SK-N-SH (cell line): ENCODE results near the gene PURA. TPM values are rescaled to one million over a fixed set of nuclear protein-coding genes. Genes with fewer than 3 reads are reported as not detected.

ENCODE experiments used
- CTCF ChIA-PET: fragments of 300-600, 350-600 bp; formaldehyde crosslinking; extraction: SDS; loops from one replicate; lab custom pipeline; 2021; lab: Yijun Ruan, JAX
- POLR2A ChIA-PET: fragments of 350-600 bp; sonication (Branson Sonifier 250); formaldehyde crosslinking; extraction: SDS; loops from one replicate; lab custom pipeline; 2020; ENCODE audit warnings: antibody characterized with exemption, inconsistent platforms; lab: Yijun Ruan, JAX
- DNase-seq: peaks from one replicate; pipeline ENCODE4 v3.0.0; 2012
- H2AFZ ChIP-seq: fragments of 200-600 bp; sonication (generic); 2 replicates; pipeline ENCODE4 v1.8.1; 2016; ENCODE audit warnings: antibody characterized with exemption, mild to moderate bottlenecking, low read depth
- H3F3A ChIP-seq: fragments of 200-600 bp; sonication (generic); replicated peaks from 2 replicates; pipeline ENCODE3; 2016; ENCODE audit warnings: antibody characterized with exemption, mild to moderate bottlenecking; ENCODE audit not compliant: insufficient read depth
- H3K27ac ChIP-seq, 2 experiments: fragments of 200-500 bp in 1 of 2; fragments of 200-600 bp in 1 of 2; sonication (Bioruptor generic) in 1 of 2; sonication (generic), shearing (Covaris generic) in 1 of 2; 2 replicates each; pipeline versions ENCODE4 v1.5.1 to v1.6.1; 2014 to 2016; ENCODE audit warnings: low read depth in 2 of 2, inconsistent platforms in 1 of 2, low read length in 1 of 2, mild to moderate bottlenecking in 1 of 2, mixed read lengths in 1 of 2
- H3K27me3 ChIP-seq: fragments of 200-600 bp; sonication (generic), shearing (Covaris generic); 2 replicates; pipeline ENCODE4 v1.6.1; 2016; ENCODE audit warnings: mixed run types; ENCODE audit not compliant: insufficient read depth
- H3K36me3 ChIP-seq, 2 experiments: fragments of 200-500 bp in 1 of 2; fragments of 200-600 bp in 1 of 2; sonication (Bioruptor generic) in 1 of 2; sonication (generic) in 1 of 2; replicated peaks in 1 of 2; 2 replicates each; pipeline versions ENCODE3 to v1.5.1; 2014 to 2016; ENCODE audit warnings: low read length in 1 of 2, mild to moderate bottlenecking in 1 of 2; ENCODE audit not compliant: insufficient read depth in 2 of 2, control insufficient read depth in 1 of 2
- H3K4me1 ChIP-seq, 2 experiments: fragments of 200-500 bp in 1 of 2; fragments of 200-600 bp in 1 of 2; sonication (Bioruptor generic) in 1 of 2; sonication (generic), shearing (Covaris generic) in 1 of 2; 2 replicates each; pipeline versions ENCODE4 v1.5.1 to v1.6.1; 2014 to 2016; ENCODE audit warnings: low read depth in 1 of 2, low read length in 1 of 2, mixed run types in 1 of 2; ENCODE audit not compliant: insufficient read depth in 2 of 2, control insufficient read depth in 1 of 2
- H3K4me2 ChIP-seq: fragments of 200-600 bp; sonication (generic), shearing (Covaris generic); 2 replicates; pipeline ENCODE4 v1.6.1; 2017; ENCODE audit warnings: mixed run types
- H3K4me3 ChIP-seq, 2 experiments: fragments of 200-500 bp in 1 of 2; fragments of 200-600 bp in 1 of 2; sonication (Bioruptor generic) in 1 of 2; sonication (generic), shearing (Covaris generic) in 1 of 2; 2 replicates each; pipeline versions ENCODE4 v1.5.1 to v1.8.1; 2014 to 2016; ENCODE audit warnings: low read depth in 2 of 2, inconsistent platforms in 1 of 2, low read length in 1 of 2, mild to moderate bottlenecking in 1 of 2, mixed read lengths in 1 of 2, moderate library complexity in 1 of 2
- H3K79me2 ChIP-seq: fragments of 200-600 bp; sonication (generic); 2 replicates; pipeline ENCODE4 v1.8.1; 2017; ENCODE audit warnings: mild to moderate bottlenecking; ENCODE audit not compliant: insufficient read depth
- H3K9ac ChIP-seq: fragments of 200-600 bp; sonication (generic); 2 replicates; pipeline ENCODE4 v1.6.1; 2017; ENCODE audit warnings: mixed run types
- H3K9me2 ChIP-seq: fragments of 200-600 bp; sonication (generic); 2 replicates; pipeline ENCODE4 v1.6.1; 2017; ENCODE audit warnings: mixed run types
- H3K9me3 ChIP-seq: fragments of 200-600 bp; sonication (generic); 2 replicates; pipeline ENCODE4 v1.6.1; 2017; ENCODE audit warnings: mixed run types, mild to moderate bottlenecking, moderate library complexity
- H4K20me1 ChIP-seq: fragments of 200-600 bp; sonication (generic); 2 replicates; pipeline ENCODE4 v1.6.1; 2017; ENCODE audit warnings: mild to moderate bottlenecking, mixed run types; ENCODE audit not compliant: insufficient read depth
- CHD2 ChIP-seq: fragments of 150-350 bp; IDR thresholded peaks from 2 replicates; pipeline ENCODE4 v1.6.1; 2018; ENCODE audit warnings: low read length; ENCODE audit not compliant: partially characterized antibody
- FOSL2 ChIP-seq: IDR thresholded peaks from 2 replicates; pipeline ENCODE4 v1.4.0; 2012; ENCODE audit warnings: low read depth, mild to moderate bottlenecking, moderate library complexity, borderline replicate concordance
- GABPA ChIP-seq: IDR thresholded peaks from 2 replicates; pipeline ENCODE4 v1.4.0; 2012; ENCODE audit warnings: low read depth, mild to moderate bottlenecking
- MEF2A ChIP-seq: IDR thresholded peaks from 2 replicates; pipeline ENCODE4 v1.4.0; 2012; ENCODE audit warnings: low read depth, borderline replicate concordance
- MXI1 ChIP-seq: IDR thresholded peaks from 2 replicates; pipeline ENCODE4 v1.6.1; 2012; ENCODE audit warnings: mild to moderate bottlenecking, low read depth, low read length, improper control_type of control experiment
- POLR2AphosphoS5 ChIP-seq: IDR thresholded peaks from 2 replicates; pipeline ENCODE4 v1.6.1; 2012; ENCODE audit warnings: low read depth, low read length
- RCOR1 ChIP-seq: fragments of 150-350 bp; IDR thresholded peaks from 2 replicates; pipeline ENCODE4 v1.6.1; 2017; ENCODE audit warnings: antibody characterized with exemption, low read length
- TAF1 ChIP-seq: IDR thresholded peaks from 2 replicates; pipeline ENCODE4 v1.6.1; 2012; ENCODE audit warnings: low read depth, mild to moderate bottlenecking, low read length, moderate library complexity, borderline replicate concordance
- TEAD4 ChIP-seq: IDR thresholded peaks from 2 replicates; pipeline ENCODE4 v1.4.0; 2012; ENCODE audit warnings: mild to moderate bottlenecking, borderline replicate concordance; ENCODE audit not compliant: insufficient read depth
- WGBS: methylation state at CpG from one replicate; pipeline ENCODE4 v1.1.6; 2017; ENCODE audit warnings: low lambda C conversion rate; 5-methylcytosine and 5-hydroxymethylcytosine counted together
- polyA plus RNA-seq, 3 experiments: library from polyadenylated mRNA; depleted of rRNA; stranded (reverse); fragments of >200 nt; gene quantifications; 2 replicates each; pipeline ENCODE4 v1.2.3, GENCODE V29; 2012
- TF ChIP-seq, protein P1 (sequence below): IDR thresholded peaks from 2 replicates; pipeline ENCODE4; 2012
- TF ChIP-seq, protein P2 (sequence below): IDR thresholded peaks from 2 replicates; pipeline ENCODE4 v1.6.1; 2012; ENCODE audit warnings: mild to moderate bottlenecking, low read depth, low read length, moderate library complexity
- TF ChIP-seq, protein P3 (sequence below): fragments of 200-600 bp; sonication (generic); IDR thresholded peaks from 2 replicates; pipeline ENCODE4 v1.6.1; 2017; ENCODE audit warnings: antibody characterized with exemption, mild to moderate bottlenecking, moderate library complexity
- TF ChIP-seq, protein P4 (sequence below): IDR thresholded peaks from 2 replicates; pipeline ENCODE4 v1.4.0; 2012; ENCODE audit warnings: low read depth, borderline replicate concordance

Gene PURA
- polyA plus RNA-seq, 1 of the 3 experiments (the other 2 are of a cell fraction): 2.4 TPM

DNA sequence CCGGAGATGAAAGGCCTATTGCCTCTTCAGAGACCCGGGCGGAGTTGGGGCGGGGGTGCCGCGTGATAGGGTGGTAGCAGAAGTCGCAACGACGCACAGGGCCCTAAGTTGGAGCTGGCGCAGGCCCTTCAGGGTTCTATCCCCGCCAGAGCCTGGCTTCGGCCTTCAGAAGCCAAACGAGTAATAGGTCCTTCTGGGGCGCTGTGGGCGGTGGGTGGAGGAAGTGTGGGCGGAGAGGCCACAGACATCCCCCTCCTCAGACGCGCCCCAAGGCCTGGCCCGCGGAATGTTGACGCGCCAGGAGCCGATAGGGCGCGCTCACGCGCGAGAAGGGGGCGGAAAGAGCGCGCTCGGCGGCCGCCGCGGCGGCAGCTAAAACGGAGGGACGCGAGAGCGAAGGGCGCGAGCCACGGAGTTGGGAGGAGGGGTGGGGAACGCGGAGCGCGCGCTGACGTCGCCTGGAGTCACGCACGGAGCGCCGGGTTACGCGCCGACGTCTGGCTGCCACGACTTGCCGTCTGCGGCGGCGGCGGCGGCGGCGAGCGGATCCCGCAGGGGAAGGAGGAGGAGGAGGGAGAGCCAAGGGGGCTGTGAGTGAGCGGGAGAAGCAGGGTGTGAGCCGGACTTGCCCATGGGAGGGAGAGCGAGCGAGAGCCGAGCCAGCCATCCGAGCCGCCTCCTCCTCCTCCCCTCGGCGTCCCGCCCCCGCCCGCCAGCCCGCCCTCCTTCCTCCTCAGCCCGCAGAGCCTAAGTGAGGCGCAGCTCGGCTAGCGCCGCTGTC, 6.4 kb upstream of the PURA start:
- Histone ChIP-seq H3K4me2 (peak overlapping the region; percentile 97), H3K79me2 (peaks cover 42% of the 10 kb centered on the region), H3K27me3 (no peaks in the 10 kb centered on the region; the same call in 1 of the 2 replicates), H4K20me1 (peaks cover 7% of the 10 kb centered on the region), H3K27ac (peak overlapping the region; percentile 77 to 94), H3K9ac (peak overlapping the region; percentile 73), H3K9me3 (no peaks in the 10 kb centered on the region), H3K4me3 (peak overlapping the region; percentile 78 to 79), H3F3A (peaks cover 38% of the 10 kb centered on the region), H3K36me3 (no peaks in the 10 kb centered on the region), H2AFZ (peak overlapping the region; percentile 97), H3K9me2 (no peaks in the 10 kb centered on the region), H3K4me1 (peaks cover 7 to 23% of the 10 kb centered on the region in 2 experiments; a peak in 3 of 4 replicates)
- TF ChIP-seq FOSL2 (no peak), TAF1 (peak; percentile 55; the same call in 1 of the 2 replicates), RCOR1 (no peak), CHD2 (peak; percentile 85), TEAD4 (peak; percentile 30; the same call in 1 of the 2 replicates), MXI1 (peak; percentile 40; the same call in 1 of the 2 replicates), MEF2A (no peak), POLR2AphosphoS5 (peak; percentile 74), GABPA (no peak)
- TF ChIP-seq, protein P1, sequence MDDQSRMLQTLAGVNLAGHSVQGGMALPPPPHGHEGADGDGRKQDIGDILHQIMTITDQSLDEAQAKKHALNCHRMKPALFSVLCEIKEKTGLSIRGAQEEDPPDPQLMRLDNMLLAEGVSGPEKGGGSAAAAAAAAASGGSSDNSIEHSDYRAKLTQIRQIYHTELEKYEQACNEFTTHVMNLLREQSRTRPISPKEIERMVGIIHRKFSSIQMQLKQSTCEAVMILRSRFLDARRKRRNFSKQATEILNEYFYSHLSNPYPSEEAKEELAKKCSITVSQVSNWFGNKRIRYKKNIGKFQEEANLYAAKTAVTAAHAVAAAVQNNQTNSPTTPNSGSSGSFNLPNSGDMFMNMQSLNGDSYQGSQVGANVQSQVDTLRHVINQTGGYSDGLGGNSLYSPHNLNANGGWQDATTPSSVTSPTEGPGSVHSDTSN: no peak
- TF ChIP-seq, protein P2, sequence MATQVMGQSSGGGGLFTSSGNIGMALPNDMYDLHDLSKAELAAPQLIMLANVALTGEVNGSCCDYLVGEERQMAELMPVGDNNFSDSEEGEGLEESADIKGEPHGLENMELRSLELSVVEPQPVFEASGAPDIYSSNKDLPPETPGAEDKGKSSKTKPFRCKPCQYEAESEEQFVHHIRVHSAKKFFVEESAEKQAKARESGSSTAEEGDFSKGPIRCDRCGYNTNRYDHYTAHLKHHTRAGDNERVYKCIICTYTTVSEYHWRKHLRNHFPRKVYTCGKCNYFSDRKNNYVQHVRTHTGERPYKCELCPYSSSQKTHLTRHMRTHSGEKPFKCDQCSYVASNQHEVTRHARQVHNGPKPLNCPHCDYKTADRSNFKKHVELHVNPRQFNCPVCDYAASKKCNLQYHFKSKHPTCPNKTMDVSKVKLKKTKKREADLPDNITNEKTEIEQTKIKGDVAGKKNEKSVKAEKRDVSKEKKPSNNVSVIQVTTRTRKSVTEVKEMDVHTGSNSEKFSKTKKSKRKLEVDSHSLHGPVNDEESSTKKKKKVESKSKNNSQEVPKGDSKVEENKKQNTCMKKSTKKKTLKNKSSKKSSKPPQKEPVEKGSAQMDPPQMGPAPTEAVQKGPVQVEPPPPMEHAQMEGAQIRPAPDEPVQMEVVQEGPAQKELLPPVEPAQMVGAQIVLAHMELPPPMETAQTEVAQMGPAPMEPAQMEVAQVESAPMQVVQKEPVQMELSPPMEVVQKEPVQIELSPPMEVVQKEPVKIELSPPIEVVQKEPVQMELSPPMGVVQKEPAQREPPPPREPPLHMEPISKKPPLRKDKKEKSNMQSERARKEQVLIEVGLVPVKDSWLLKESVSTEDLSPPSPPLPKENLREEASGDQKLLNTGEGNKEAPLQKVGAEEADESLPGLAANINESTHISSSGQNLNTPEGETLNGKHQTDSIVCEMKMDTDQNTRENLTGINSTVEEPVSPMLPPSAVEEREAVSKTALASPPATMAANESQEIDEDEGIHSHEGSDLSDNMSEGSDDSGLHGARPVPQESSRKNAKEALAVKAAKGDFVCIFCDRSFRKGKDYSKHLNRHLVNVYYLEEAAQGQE: peak; percentile 69
- TF ChIP-seq, protein P3, sequence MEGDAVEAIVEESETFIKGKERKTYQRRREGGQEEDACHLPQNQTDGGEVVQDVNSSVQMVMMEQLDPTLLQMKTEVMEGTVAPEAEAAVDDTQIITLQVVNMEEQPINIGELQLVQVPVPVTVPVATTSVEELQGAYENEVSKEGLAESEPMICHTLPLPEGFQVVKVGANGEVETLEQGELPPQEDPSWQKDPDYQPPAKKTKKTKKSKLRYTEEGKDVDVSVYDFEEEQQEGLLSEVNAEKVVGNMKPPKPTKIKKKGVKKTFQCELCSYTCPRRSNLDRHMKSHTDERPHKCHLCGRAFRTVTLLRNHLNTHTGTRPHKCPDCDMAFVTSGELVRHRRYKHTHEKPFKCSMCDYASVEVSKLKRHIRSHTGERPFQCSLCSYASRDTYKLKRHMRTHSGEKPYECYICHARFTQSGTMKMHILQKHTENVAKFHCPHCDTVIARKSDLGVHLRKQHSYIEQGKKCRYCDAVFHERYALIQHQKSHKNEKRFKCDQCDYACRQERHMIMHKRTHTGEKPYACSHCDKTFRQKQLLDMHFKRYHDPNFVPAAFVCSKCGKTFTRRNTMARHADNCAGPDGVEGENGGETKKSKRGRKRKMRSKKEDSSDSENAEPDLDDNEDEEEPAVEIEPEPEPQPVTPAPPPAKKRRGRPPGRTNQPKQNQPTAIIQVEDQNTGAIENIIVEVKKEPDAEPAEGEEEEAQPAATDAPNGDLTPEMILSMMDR: peak; percentile 35; the same call in 1 of the 2 replicates
- TF ChIP-seq, protein P4, sequence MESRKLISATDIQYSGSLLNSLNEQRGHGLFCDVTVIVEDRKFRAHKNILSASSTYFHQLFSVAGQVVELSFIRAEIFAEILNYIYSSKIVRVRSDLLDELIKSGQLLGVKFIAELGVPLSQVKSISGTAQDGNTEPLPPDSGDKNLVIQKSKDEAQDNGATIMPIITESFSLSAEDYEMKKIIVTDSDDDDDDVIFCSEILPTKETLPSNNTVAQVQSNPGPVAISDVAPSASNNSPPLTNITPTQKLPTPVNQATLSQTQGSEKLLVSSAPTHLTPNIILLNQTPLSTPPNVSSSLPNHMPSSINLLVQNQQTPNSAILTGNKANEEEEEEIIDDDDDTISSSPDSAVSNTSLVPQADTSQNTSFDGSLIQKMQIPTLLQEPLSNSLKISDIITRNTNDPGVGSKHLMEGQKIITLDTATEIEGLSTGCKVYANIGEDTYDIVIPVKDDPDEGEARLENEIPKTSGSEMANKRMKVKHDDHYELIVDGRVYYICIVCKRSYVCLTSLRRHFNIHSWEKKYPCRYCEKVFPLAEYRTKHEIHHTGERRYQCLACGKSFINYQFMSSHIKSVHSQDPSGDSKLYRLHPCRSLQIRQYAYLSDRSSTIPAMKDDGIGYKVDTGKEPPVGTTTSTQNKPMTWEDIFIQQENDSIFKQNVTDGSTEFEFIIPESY: peak; percentile 48; the same call in 1 of the 2 replicates
- DNase-seq: peak; percentile 95
- CTCF ChIA-PET: interaction anchor here (0.7 to 2.7 kb wide), 10 partner anchors 14 to 264 kb away, joined by 3 to 13 read pairs (median 5); partner anchors contain the start of gene NRG2
- POLR2A ChIA-PET: interaction anchor here (0.9 to 1.0 kb wide), 3 partner anchors 11 to 67 kb away, joined by 3 to 4 read pairs (median 4); partner anchors contain the start of gene CYSTM1
- WGBS: 1% methylated on average over 10 of the region's 88 CpGs
